Heart left ventricle (tissue), 16 donors: Measurements from ENCODE around the gene LIF. TPM values are rescaled to one million over a fixed set of nuclear protein-coding genes. Genes with fewer than 3 reads are reported as not detected.

ENCODE experiments used
- ATAC-seq, 4 donors: fragments of 200-7000 bp; cut with Tn5 transposase; one replicate each; pipeline ENCODE4 v1.9.1; 2020 to 2022; ENCODE audit warnings: moderate library complexity in 4 of 4, mild to moderate bottlenecking in 3 of 4, moderate number of reproducible peaks in 1 of 4
- DNase-seq, 5 donors: peaks; one replicate each; pipeline ENCODE4 v3.0.0-alpha.2; 2020
- H3K27ac ChIP-seq, 12 donors: fragments of 200-600 bp; sonication (generic) in 4 of 12; one replicate each; pipeline versions ENCODE4 v1.5.0 to v1.8.0; 2016 to 2022; ENCODE audit warnings: mild to moderate bottlenecking in 2 of 12
- H3K27me3 ChIP-seq, 9 donors: fragments of 200-600 bp; sonication (generic) in 2 of 9; one replicate each; pipeline versions ENCODE4 v1.5.1 to v1.8.0; 2016 to 2022; ENCODE audit warnings: mild to moderate bottlenecking in 3 of 9
- H3K36me3 ChIP-seq, 9 donors: fragments of 200-600 bp; sonication (generic) in 2 of 9; one replicate each; pipeline versions ENCODE4 v1.5.0 to v1.8.0; 2018 to 2022; ENCODE audit warnings: mild to moderate bottlenecking in 2 of 9
- H3K4me1 ChIP-seq, 12 donors: fragments of 200-600 bp; sonication (generic) in 4 of 12; one replicate each; pipeline versions ENCODE4 v1.5.0 to v1.8.0; 2016 to 2022; ENCODE audit warnings: mild to moderate bottlenecking in 3 of 12
- H3K4me3 ChIP-seq, 12 donors: fragments of 200-600 bp; sonication (generic) in 4 of 12; one replicate each; pipeline versions ENCODE4 v1.5.0 to v1.8.0; 2017 to 2022; ENCODE audit warnings: mild to moderate bottlenecking in 9 of 12, moderate library complexity in 4 of 12
- H3K9me3 ChIP-seq, 12 donors: fragments of 200-600 bp; sonication (generic) in 4 of 12; one replicate each; pipeline versions ENCODE4 v1.5.0 to v1.8.0; 2016 to 2022; ENCODE audit warnings: mild to moderate bottlenecking in 1 of 12
- CTCF ChIP-seq, 12 donors: fragments of 200-600 bp; sonication (generic) in 4 of 12; IDR thresholded peaks; one replicate each; pipeline versions ENCODE4 v1.5.0 to v1.8.0; 2018 to 2022; ENCODE audit warnings: antibody characterized with exemption in 12 of 12, mild to moderate bottlenecking in 5 of 12
- POLR2A ChIP-seq, 2 donors: fragments of 450-650 bp; IDR thresholded peaks; one replicate each; pipeline ENCODE4 v1.6.1; 2017; ENCODE audit warnings: antibody characterized with exemption in 2 of 2, mild to moderate bottlenecking in 2 of 2, moderate library complexity in 2 of 2
- WGBS, 4 donors: extraction: QIAGEN DNeasy Blood & Tissue Kit in 2 of 4; methylation state at CpG; one replicate each; pipeline versions ENCODE4 v1.1.5 to v1.1.7; 2013 to 2018; 5-methylcytosine and 5-hydroxymethylcytosine counted together
- intact Hi-C, 10 donors: fragments of 100-400 bp; cut with DNase I; formaldehyde crosslinking; loops; one replicate each; pipeline versions ENCODE4 v1.11.1 to v1.14.2; 2022
- polyA plus RNA-seq, 2 donors: library from polyadenylated mRNA; stranded (reverse); fragments of 200-250 nt; gene quantifications; one replicate each; pipeline ENCODE4 v1.2.3, GENCODE V29; 2013
- total RNA-seq, 9 donors: library from RNA; depleted of rRNA in 2 of 9; stranded (reverse); fragments of >200 nt in 2 of 9; fragmentation: NEBNext Ultra II Directional in 3 of 9; extraction: Animal tissue kit (Norgen Biotek cat#: 25700) in 3 of 9; gene quantifications; one replicate each; pipeline versions ENCODE4 v1.1.0 to v1.2.4, GENCODE V29; 2016 to 2023
- donor health status: ischemic (EF 13 %, LVEDD 7.1; RV severe dilation, severe dysfunction).
- donor health status: healthy with polysubstance abuse.
- donor health status: DM: no; HTN: yes; CAD: no.
- donor health status: DM: no; HTN: no; CAD: no.
- donor health status: ischemic (EF 25% LVEDD 6.9; RV normal size, moderate dysfunction).
- donor health status: ischemic (EF 25% LVEDD 5.7; RV mildly dilated, moderate dysfunction).
- donor health status: healthy.
- donor health status: DM: yes; HTN: yes; CAD: no.
- donor health status: ischemic (EF 35%, LVEDD 5.7; RV mildly dilated, moderate dysfunction).
- donor health status: nonischemic (EF 11% LVEDD 7.7; RV severe dilation, severe dysfunction).
- donor health status: DM: yes; HTN: yes; CAD: no.
- donor health status: PGD.
- donor health status: ischemic (EF 29% LVEDD 5.4; RV normal size, mild dysfunction).
- donor health status: nonischemic (EF 23%, LVEDD 6.1; RV moderate dilation, normal function).

LIF gene
- total and polyA plus RNA-seq, 11 donors, result 0.12 to 11.6 (median 0.67) TPM; not detected in 1

- peak in 1 of 12 donors; percentile 7 for TF ChIP-seq CTCF (IDR thresholded peaks at IDR 0.05)
- peak; percentile 68 to 87 for TF ChIP-seq POLR2A (IDR thresholded peaks at IDR 0.05)
- peak within 1 kb of the TSS; percentile 84 to 98 (median 95) for H3K27ac ChIP-seq
- DNase-seq (peak; percentile 99 to 100 (median 99)), ATAC-seq (peak; percentile 85 to 91 (median 90))
- no peaks in the 10 kb centered on the region for H3K27me3 ChIP-seq
- peaks cover 0 to 52% (median 31%) of the 10 kb centered on the region in 9 donors for H3K36me3 ChIP-seq
- intact Hi-C loops, result loop anchor here in 9 of 10 donors (1.0 to 5.0 kb wide), 7 partner anchors 33 to 97 kb away; partner anchors contain the start of genes SF3A1 (in 6 of the 9), TBC1D10A (in 6 of the 9), CCDC157 (in 5 of the 9) and RNF215 (in 3 of the 9)
- WGBS, 4 donors, result 0 to 1% (median 1%) methylated on average over 18 to 85 of the region's 85 CpGs
- no peaks in the 10 kb centered on the region for H3K9me3 ChIP-seq
- peaks cover 12 to 45% (median 37%) of the 10 kb centered on the region in 12 donors for H3K4me1 ChIP-seq
- H3K4me3 ChIP-seq, result peak within 1 kb of the TSS; percentile 62 to 99 (median 87)
Observed at GRCh38 chr22:30289141-30289979, 42.8 kb upstream of the LIF start, which contains the start of gene CASTOR1. TSS of gene CASTOR1 (minus strand) at chr22:30289505. CDS start at chr22:30289497, 8 bp downstream.

GRCh38 chr22:30288419-30289140, 42.0 kb upstream of the LIF start:
- 13 to 19% (median 18%) methylated on average over 19 to 27 of the region's 27 CpGs for WGBS, 4 donors
- peak overlapping the region; percentile 62 to 99 (median 87) for H3K4me3 ChIP-seq
- ATAC-seq, result no peak
- peak overlapping the region; percentile 84 to 97 (median 94) for H3K27ac ChIP-seq
- TF ChIP-seq CTCF (IDR thresholded peaks at IDR 0.05) (no peak), POLR2A (IDR thresholded peaks at IDR 0.05) (no peak)
- peaks cover 12 to 45% (median 37%) of the 10 kb centered on the region in 12 donors for H3K4me1 ChIP-seq
- peak in 1 of 5 donors; percentile 51 for DNase-seq
- H3K9me3 ChIP-seq, result no peaks in the 10 kb centered on the region
- H3K27me3 ChIP-seq, result no peaks in the 10 kb centered on the region
- peaks cover 0 to 44% (median 23%) of the 10 kb centered on the region in 9 donors for H3K36me3 ChIP-seq
- intact Hi-C loops, result loop anchor here in 9 of 10 donors (1.0 to 5.0 kb wide), 11 partner anchors 23 to 136 kb away; partner anchors contain the start of genes RNF215 (in 7 of the 9), SF3A1 (in 6 of the 9), TBC1D10A (in 6 of the 9) and CCDC157 (in 5 of the 9)

GRCh38 chr22:30287648-30288418, 41.3 kb upstream of the LIF start:
- Histone ChIP-seq H3K27ac (peak overlapping the region; percentile 84 to 97 (median 94)), H3K9me3 (no peaks in the 10 kb centered on the region), H3K27me3 (no peaks in the 10 kb centered on the region), H3K4me1 (peaks cover 12 to 50% (median 37%) of the 10 kb centered on the region in 12 donors), H3K36me3 (peaks cover 0 to 36% (median 16%) of the 10 kb centered on the region in 9 donors), H3K4me3 (peak overlapping the region in 11 of 12 donors; percentile 74 to 99 (median 88))
- DNase-seq, result peak; percentile 84 to 91 (median 88)
- intact Hi-C loops, result loop anchor here (1.0 to 5.0 kb wide), 12 partner anchors 23 to 136 kb away; partner anchors contain the start of genes RNF215 (in 8 of the 10), CCDC157 (in 5 of the 10), SF3A1 (in 5 of the 10) and TBC1D10A (in 5 of the 10)
- WGBS, 4 donors, result 18 to 25% (median 21%) methylated on average over 4 to 5 of the region's 5 CpGs
- TF ChIP-seq CTCF (IDR thresholded peaks at IDR 0.05), result peak; percentile 65 to 80 (median 76)
- TF ChIP-seq POLR2A (IDR thresholded peaks at IDR 0.05), result peak in 1 of 2 donors; percentile 68
- ATAC-seq, result peak; percentile 62 to 75 (median 68)
